Uterus (tissue), 4 donors: ENCODE results near the gene CACHD1. TPM values are rescaled to one million over a fixed set of nuclear protein-coding genes. Genes with fewer than 3 reads are reported as not detected.

Experiments
- DNase-seq, 2 donors: peaks; one replicate each; pipeline ENCODE4 v3.0.0-alpha.2; 2019 to 2020
- H3K27ac ChIP-seq, 2 donors: fragments of 200-600 bp; sonication (generic); 1 replicate in 1 of 2; 2 replicates in 1 of 2; pipeline ENCODE4 v1.5.1; 2016 to 2018
- H3K27me3 ChIP-seq, 2 donors: fragments of 200-600 bp; sonication (generic); one replicate each; pipeline ENCODE4 v1.5.1; 2018 to 2019; ENCODE audit warnings: control low read depth in 1 of 2
- H3K36me3 ChIP-seq, 2 donors: fragments of 200-600 bp; sonication (generic); one replicate each; pipeline ENCODE4 v1.5.1; 2019; ENCODE audit warnings: control low read depth in 1 of 2
- H3K4me1 ChIP-seq, 2 donors: fragments of 200-600 bp; sonication (generic); one replicate each; pipeline ENCODE4 v1.5.1; 2018 to 2019; ENCODE audit warnings: control low read depth in 1 of 2
- H3K4me3 ChIP-seq, 2 donors: fragments of 200-600 bp; sonication (generic); 1 replicate in 1 of 2; 2 replicates in 1 of 2; pipeline ENCODE4 v1.5.1; 2018 to 2019; ENCODE audit warnings: mild to moderate bottlenecking in 1 of 2
- H3K9me3 ChIP-seq, 2 donors: fragments of 200-600 bp; sonication (generic); one replicate each; pipeline ENCODE4 v1.5.1; 2019; ENCODE audit warnings: control low read depth in 1 of 2
- CTCF ChIP-seq, 4 experiments: fragments of 200-600 bp in 2 of 4; fragments of 450-650 bp in 2 of 4; sonication (generic) in 2 of 4; IDR thresholded peaks; one replicate each; pipeline ENCODE4 v1.5.1; 2016 to 2019; ENCODE audit warnings: antibody characterized with exemption in 4 of 4, mild to moderate bottlenecking in 2 of 4, moderate library complexity in 1 of 4
- POLR2A ChIP-seq, 2 donors: fragments of 450-650 bp; IDR thresholded peaks; one replicate each; pipeline ENCODE4 v1.6.1; 2016; ENCODE audit warnings: antibody characterized with exemption in 2 of 2, mild to moderate bottlenecking in 1 of 2, moderate library complexity in 1 of 2
- intact Hi-C: fragments of 100-400 bp; cut with DNase I; formaldehyde crosslinking; loops from one replicate; pipeline ENCODE4 v1.15.1; 2023; ENCODE audit warnings: low total_unique reads
- total RNA-seq, 4 donors: library from RNA; depleted of rRNA in 3 of 4; stranded (reverse); fragments of >200 nt in 3 of 4; gene quantifications; one replicate each; pipeline versions ENCODE4 v1.1.0 to v1.2.4, GENCODE V29; 2014 to 2023
- donor health status: DM: yes; HTN: yes; CAD: no.

Gene CACHD1
- total RNA-seq, 4 donors from 2014 or later, result 19.2 to 39.9 (median 28.8) TPM

GRCh38 chr1:64480999-64481772 lies 11.3 kb downstream of the CACHD1 start:
- DNase-seq, result no peak
- TF ChIP-seq POLR2A (IDR thresholded peaks at IDR 0.05), result no peak
- no peak for TF ChIP-seq CTCF (IDR thresholded peaks at IDR 0.05)
- H3K9me3 ChIP-seq, result no peaks in the 10 kb centered on the region
- peak overlapping the region in 1 of 2 donors; percentile 24 for H3K27ac ChIP-seq
- no peaks in the 10 kb centered on the region for H3K27me3 ChIP-seq
- intact Hi-C loops, result no loop called here
- H3K4me3 ChIP-seq, result no peak overlapping the region
- peaks cover 0 to 5% of the 10 kb centered on the region in 2 donors for H3K4me1 ChIP-seq
- H3K36me3 ChIP-seq, result no peaks in the 10 kb centered on the region

GRCh38 chr1:64482128-64482527 lies 12.2 kb downstream of the CACHD1 start:
- intact Hi-C loops, result no loop called here
- Histone ChIP-seq H3K9me3 (no peaks in the 10 kb centered on the region), H3K27me3 (no peaks in the 10 kb centered on the region), H3K4me1 (peaks cover 0 to 5% of the 10 kb centered on the region in 2 donors), H3K4me3 (no peak overlapping the region), H3K27ac (no peak overlapping the region), H3K36me3 (no peaks in the 10 kb centered on the region)
- DNase-seq, result no peak
- TF ChIP-seq CTCF (IDR thresholded peaks at IDR 0.05) (no peak), POLR2A (IDR thresholded peaks at IDR 0.05) (no peak)

GRCh38 chr1:64482720-64483119 lies 12.8 kb downstream of the CACHD1 start:
- H3K36me3 ChIP-seq, result no peaks in the 10 kb centered on the region
- TF ChIP-seq POLR2A (IDR thresholded peaks at IDR 0.05) (no peak), CTCF (IDR thresholded peaks at IDR 0.05) (no peak)
- H3K27me3 ChIP-seq, result no peaks in the 10 kb centered on the region
- intact Hi-C loops, result no loop called here
- no peak for DNase-seq
- H3K27ac ChIP-seq, result no peak overlapping the region
- peaks cover 0 to 5% of the 10 kb centered on the region in 2 donors for H3K4me1 ChIP-seq
- H3K4me3 ChIP-seq, result no peak overlapping the region
- H3K9me3 ChIP-seq, result no peaks in the 10 kb centered on the region

- intact Hi-C loops, result no loop called here
- H3K36me3 ChIP-seq, result no peaks in the 10 kb centered on the region
- TF ChIP-seq CTCF (IDR thresholded peaks at IDR 0.05) (no peak), POLR2A (IDR thresholded peaks at IDR 0.05) (no peak)
- no peaks in the 10 kb centered on the region for H3K9me3 ChIP-seq
- DNase-seq, result no peak
- no peak overlapping the region for H3K4me3 ChIP-seq
- no peak overlapping the region for H3K27ac ChIP-seq
- no peaks in the 10 kb centered on the region for H3K27me3 ChIP-seq
- H3K4me1 ChIP-seq, result peaks cover 0 to 5% of the 10 kb centered on the region in 2 donors
Observed at GRCh38 chr1:64483731-64484414, 13.9 kb downstream of the CACHD1 start.

- Histone ChIP-seq H3K36me3 (no peaks in the 10 kb centered on the region), H3K9me3 (no peaks in the 10 kb centered on the region), H3K4me1 (peaks cover 0 to 5% of the 10 kb centered on the region in 2 donors), H3K27me3 (no peaks in the 10 kb centered on the region), H3K4me3 (no peak overlapping the region), H3K27ac (no peak overlapping the region)
- no peak for TF ChIP-seq CTCF (IDR thresholded peaks at IDR 0.05)
- no peak for TF ChIP-seq POLR2A (IDR thresholded peaks at IDR 0.05)
- DNase-seq, result no peak
- intact Hi-C loops, result no loop called here
Observed at GRCh38 chr1:64484651-64485050, 14.7 kb downstream of the CACHD1 start.
